Kidney (tissue), 22 donors: Measurements from ENCODE around the gene SSTR1. TPM values are rescaled to one million over a fixed set of nuclear protein-coding genes. Genes with fewer than 3 reads are reported as not detected.

Experiments
- DNase-seq, 5 donors: peaks; one replicate each; pipeline ENCODE4 v3.0.0-alpha.2; 2013 to 2020
- FAIRE-seq: peaks from 2 replicates; lab custom pipeline; 2012; peaks lifted over from hg19 to GRCh38; lab: Jason Lieb, UNC
- H3K27ac ChIP-seq, 2 donors: one replicate each; pipeline ENCODE4 v1.7.0; 2013; ENCODE audit warnings: low read depth in 2 of 2, low read length in 2 of 2, inconsistent platforms in 1 of 2
- H3K27me3 ChIP-seq: one replicate; pipeline ENCODE4 v1.7.1; 2013; ENCODE audit warnings: low read length, inconsistent platforms; ENCODE audit not compliant: control insufficient read depth, insufficient read depth
- H3K36me3 ChIP-seq, 3 donors: one replicate each; pipeline versions ENCODE4 v1.7.0 to v1.7.1; 2013; ENCODE audit warnings: low read length in 3 of 3, control low read depth in 1 of 3, inconsistent platforms in 1 of 3; ENCODE audit not compliant: insufficient read depth in 3 of 3, control insufficient read depth in 2 of 3
- H3K4me1 ChIP-seq, 3 donors: one replicate each; pipeline versions ENCODE4 v1.7.0 to v1.7.1; 2013; ENCODE audit warnings: low read length in 3 of 3, inconsistent platforms in 1 of 3, low read depth in 1 of 3; ENCODE audit not compliant: control insufficient read depth in 2 of 3, insufficient read depth in 2 of 3
- H3K4me3 ChIP-seq, 3 donors: one replicate each; pipeline versions ENCODE4 v1.7.0 to v1.8.1; 2013; ENCODE audit warnings: low read length in 3 of 3, control low read depth in 1 of 3, inconsistent platforms in 1 of 3
- H3K9ac ChIP-seq, 3 donors: one replicate each; pipeline versions ENCODE4 v1.7.0 to v1.7.1; 2013; ENCODE audit warnings: low read length in 3 of 3, control low read depth in 1 of 3, inconsistent platforms in 1 of 3
- H3K9me3 ChIP-seq, 3 donors: one replicate each; pipeline versions ENCODE4 v1.7.0 to v1.7.1; 2013; ENCODE audit warnings: low read length in 3 of 3, control low read depth in 1 of 3, inconsistent platforms in 1 of 3; ENCODE audit not compliant: control insufficient read depth in 2 of 3, insufficient read depth in 1 of 3
- intact Hi-C: fragments of 100-400 bp; cut with DNase I; formaldehyde crosslinking; loops from one replicate; pipeline ENCODE4 v1.11.1; 2022
- long read RNA-seq, 10 donors: library from polyadenylated mRNA in 1 of 10; unstranded in 1 of 10; transcript quantifications; one replicate each; pipeline ENCODE4 v2.0.0 and lab custom pipeline, GENCODE V29; 2021 to 2026
- polyA plus RNA-seq: library from polyadenylated mRNA; stranded (reverse); fragments of 350-450 nt; fragmentation: Illumina TruSeq; extraction: RNeasy Lipid Tissue Mini Kit (QIAGEN cat#74804); gene quantifications from one replicate; pipeline ENCODE4 v1.2.3, GENCODE V29; 2014; ENCODE audit warnings: low read depth, low replicate concordance; ENCODE audit not compliant: insufficient read depth
- total RNA-seq: library from RNA; stranded (reverse); fragmentation: NEBNext Ultra II Directional; extraction: Animal tissue kit (Norgen Biotek cat#: 25700); gene quantifications from one replicate; pipeline ENCODE4 v1.2.1, GENCODE V29; 2021
- TF ChIP-seq, protein P1 (sequence below): IDR thresholded peaks from 3 replicates; pipeline ENCODE4 v1.5.1; 2012; ENCODE audit warnings: mild to moderate bottlenecking, moderate library complexity, borderline replicate concordance; ENCODE audit not compliant: insufficient read depth; ENCODE audit errors: extremely low read depth
- donor health status: control.
- donor health status: control.
- donor health status: control.
- donor health status: control.
- donor health status: control.
- donor health status: DM: yes; HTN: yes; CAD: no.
- donor health status: Normal renal cell carcinoma (clear cell type).

SSTR1 gene, protein sequence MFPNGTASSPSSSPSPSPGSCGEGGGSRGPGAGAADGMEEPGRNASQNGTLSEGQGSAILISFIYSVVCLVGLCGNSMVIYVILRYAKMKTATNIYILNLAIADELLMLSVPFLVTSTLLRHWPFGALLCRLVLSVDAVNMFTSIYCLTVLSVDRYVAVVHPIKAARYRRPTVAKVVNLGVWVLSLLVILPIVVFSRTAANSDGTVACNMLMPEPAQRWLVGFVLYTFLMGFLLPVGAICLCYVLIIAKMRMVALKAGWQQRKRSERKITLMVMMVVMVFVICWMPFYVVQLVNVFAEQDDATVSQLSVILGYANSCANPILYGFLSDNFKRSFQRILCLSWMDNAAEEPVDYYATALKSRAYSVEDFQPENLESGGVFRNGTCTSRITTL
- total RNA-seq (4.0 TPM), polyA plus RNA-seq (1.3 TPM)
- long read RNA-seq, donor 1: 0 reads
- long read RNA-seq, donor 2: 0 reads
- long read RNA-seq, donor 3: 0 reads
- long read RNA-seq, donor 4: 0 reads
- long read RNA-seq, donor 5: 0 reads
- long read RNA-seq, donor 6: 0 reads
- long read RNA-seq, donor 7, partial matches to known transcripts: 6 of 8 reads
- long read RNA-seq, donor 7, other reads (novel, unspliced or antisense): 2 of 8 reads
- long read RNA-seq, donor 8: 0 reads
- long read RNA-seq, donor 9: 0 reads
- long read RNA-seq, donor 10: 0 reads

DNA sequence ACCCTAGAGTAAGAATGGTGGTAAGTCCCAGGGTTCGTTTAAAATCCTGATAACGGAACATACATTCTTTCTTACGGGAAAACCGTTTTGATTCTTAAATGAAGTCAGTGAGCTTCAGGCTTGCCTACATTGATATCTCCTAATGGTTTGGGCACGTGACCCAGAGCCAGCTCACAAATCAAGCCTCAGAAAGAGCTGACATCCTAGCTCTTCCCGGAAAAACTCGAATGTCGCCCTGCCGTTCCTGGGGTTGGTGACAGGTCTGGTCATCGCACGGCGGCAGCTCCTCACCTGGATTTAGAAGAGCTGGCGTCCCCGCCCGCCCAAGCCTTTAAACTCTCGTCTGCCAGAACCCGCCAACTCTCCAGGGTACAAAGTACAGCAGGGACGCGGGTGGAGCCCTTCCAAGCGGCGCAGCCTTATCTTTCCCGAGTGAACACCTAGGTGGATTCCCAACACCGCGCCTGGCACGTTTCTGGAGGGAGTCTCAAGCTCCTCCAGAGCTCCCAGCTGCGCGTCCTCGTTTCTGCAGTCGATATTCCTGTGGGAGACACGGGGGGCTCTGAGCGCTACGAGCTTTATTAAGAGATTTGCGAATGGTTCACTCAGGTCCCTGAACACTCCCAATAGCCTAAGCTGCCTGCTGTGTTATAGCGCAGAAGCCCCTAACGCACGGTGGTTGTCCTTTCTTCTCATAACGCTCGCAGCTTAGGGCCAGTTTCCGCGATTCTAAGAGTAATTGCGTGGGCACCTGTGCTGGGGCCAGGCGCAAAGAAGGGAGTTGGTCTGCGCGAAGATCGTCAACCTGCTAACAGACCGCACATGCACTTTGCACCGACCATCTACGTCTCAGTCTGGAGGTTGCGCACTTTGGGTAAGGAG lies at the start of gene SSTR1:
Gene SSTR1 (plus strand): TSS at position 169 of the 882 bp plus-strand sequence. CDS start 1,486 bp downstream, outside the sequence.
- peak; percentile 36 to 61 (median 48) for DNase-seq
- H3K4me1 ChIP-seq: peaks cover 0 to 20% (median 6%) of the 10 kb centered on the region in 3 donors
- peaks cover 0 to 3% (median 0%) of the 10 kb centered on the region in 3 donors for H3K9me3 ChIP-seq
- TF ChIP-seq, protein P1, sequence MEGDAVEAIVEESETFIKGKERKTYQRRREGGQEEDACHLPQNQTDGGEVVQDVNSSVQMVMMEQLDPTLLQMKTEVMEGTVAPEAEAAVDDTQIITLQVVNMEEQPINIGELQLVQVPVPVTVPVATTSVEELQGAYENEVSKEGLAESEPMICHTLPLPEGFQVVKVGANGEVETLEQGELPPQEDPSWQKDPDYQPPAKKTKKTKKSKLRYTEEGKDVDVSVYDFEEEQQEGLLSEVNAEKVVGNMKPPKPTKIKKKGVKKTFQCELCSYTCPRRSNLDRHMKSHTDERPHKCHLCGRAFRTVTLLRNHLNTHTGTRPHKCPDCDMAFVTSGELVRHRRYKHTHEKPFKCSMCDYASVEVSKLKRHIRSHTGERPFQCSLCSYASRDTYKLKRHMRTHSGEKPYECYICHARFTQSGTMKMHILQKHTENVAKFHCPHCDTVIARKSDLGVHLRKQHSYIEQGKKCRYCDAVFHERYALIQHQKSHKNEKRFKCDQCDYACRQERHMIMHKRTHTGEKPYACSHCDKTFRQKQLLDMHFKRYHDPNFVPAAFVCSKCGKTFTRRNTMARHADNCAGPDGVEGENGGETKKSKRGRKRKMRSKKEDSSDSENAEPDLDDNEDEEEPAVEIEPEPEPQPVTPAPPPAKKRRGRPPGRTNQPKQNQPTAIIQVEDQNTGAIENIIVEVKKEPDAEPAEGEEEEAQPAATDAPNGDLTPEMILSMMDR: no peak
- peak within 1 kb of the TSS in 2 of 3 donors; percentile 21 to 53 for H3K9ac ChIP-seq
- H3K27me3 ChIP-seq: peaks cover 32% of the 10 kb centered on the region
- no peaks in the 10 kb centered on the region for H3K36me3 ChIP-seq
- peak within 1 kb of the TSS; percentile 44 to 75 (median 49) for H3K4me3 ChIP-seq
- no peak for FAIRE-seq
- peak within 1 kb of the TSS; percentile 14 to 75 for H3K27ac ChIP-seq
- intact Hi-C loops: no loop called here

DNA sequence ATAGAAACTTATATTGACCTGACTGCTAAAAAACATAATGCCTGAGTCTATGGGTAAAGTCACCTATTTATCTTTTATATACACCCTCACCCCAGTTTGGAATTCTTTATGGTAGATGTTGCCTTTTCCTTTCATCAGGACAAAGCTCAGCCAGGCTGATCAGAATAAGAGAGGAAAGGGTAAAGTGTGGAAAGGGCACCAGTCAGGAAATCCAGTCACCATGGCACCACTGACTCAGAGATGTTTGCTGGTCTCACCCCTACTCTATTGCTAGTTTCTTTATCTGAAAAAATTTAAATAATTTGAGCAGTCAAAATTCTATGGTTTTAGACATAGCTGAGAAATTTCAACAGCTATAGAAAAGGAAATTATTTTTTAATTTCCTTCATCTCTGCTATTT lies 49.2 kb upstream of the SSTR1 start:
- Histone ChIP-seq H3K27me3 (no peaks in the 10 kb centered on the region), H3K27ac (no peak overlapping the region), H3K4me1 (no peaks in the 10 kb centered on the region), H3K4me3 (no peak overlapping the region), H3K9me3 (no peaks in the 10 kb centered on the region), H3K36me3 (no peaks in the 10 kb centered on the region), H3K9ac (no peak overlapping the region)
- TF ChIP-seq, protein P1: no peak
- no peak for DNase-seq
- FAIRE-seq: no peak
- intact Hi-C loops: no loop called here

DNA sequence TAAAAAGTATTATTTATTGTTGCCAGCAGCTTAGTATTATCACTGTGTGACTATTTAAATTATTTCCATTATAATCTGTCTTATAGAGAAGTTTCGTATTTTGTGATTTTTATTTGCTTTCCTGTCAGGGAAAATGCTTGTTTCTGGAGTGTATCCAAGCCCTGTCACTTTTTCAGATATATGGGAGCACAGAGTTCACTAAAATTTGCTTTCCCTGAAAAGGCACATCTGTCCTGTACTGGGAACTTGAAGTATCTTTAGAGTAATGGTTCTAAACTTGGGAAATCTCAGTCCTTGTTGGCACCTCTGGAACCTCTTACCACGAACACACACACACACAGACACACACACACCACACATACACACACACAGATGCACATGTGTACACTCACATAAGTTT lies 39.3 kb upstream of the SSTR1 start:
- DNase-seq: peak in 2 of 5 donors; percentile 47 to 56
- H3K27me3 ChIP-seq: no peaks in the 10 kb centered on the region
- no peak overlapping the region for H3K27ac ChIP-seq
- no peaks in the 10 kb centered on the region for H3K36me3 ChIP-seq
- no peak overlapping the region for H3K4me3 ChIP-seq
- no peak overlapping the region for H3K9ac ChIP-seq
- TF ChIP-seq, protein P1: no peak
- H3K9me3 ChIP-seq: no peaks in the 10 kb centered on the region
- no peaks in the 10 kb centered on the region for H3K4me1 ChIP-seq
- intact Hi-C loops: no loop called here
- FAIRE-seq: no peak
